ENCODE data around the gene PTGR3. TPM values are rescaled to one million over a fixed set of nuclear protein-coding genes. Genes with fewer than 3 reads are reported as not detected.

The PTGR3 gene
- total RNA-seq, 1 experiment from 2014 or later: 8.2 TPM

- 0 out of 2 replicates have a peak, but pooled peaks cover 8% of the 10 kb centered on the region for H4K20me1 ChIP-seq (ENCODE audit: low read length)
- peak overlapping the region; percentile 89 for H3K27ac ChIP-seq (ENCODE audit: low read length)
- no peaks in the 10 kb centered on the region for H3K36me3 ChIP-seq (ENCODE audit: low read depth, low read length)
- ATAC-seq (no peak), DNase-seq (no peak)
- H3K27me3 ChIP-seq (ENCODE audit: low read length): no peaks in the 10 kb centered on the region
- peak overlapping the region; percentile 92 for H3K4me2 ChIP-seq (ENCODE audit: low read length)
- peak overlapping the region; percentile 81 for H3K9ac ChIP-seq (ENCODE audit: low read length)
- TF ChIP-seq EZH2phosphoT487 (IDR thresholded peaks at IDR 0.05; ENCODE audit: borderline replicate concordance, low read length): no peak
- no peak for TF ChIP-seq CTCF (conservative IDR thresholded peaks at IDR 0.05; ENCODE audit: low read depth, low read length)
- TF ChIP-seq EZH2 (IDR thresholded peaks at IDR 0.05; ENCODE audit: low read length, unreplicated experiment): no peak
- CTCF ChIA-PET: interaction anchor here (0.6 to 1.1 kb wide), 2 partner anchors 38 to 312 kb away, joined by 3 to 8 read pairs; no protein-coding TSS in a partner anchor
- peaks cover 59% of the 10 kb centered on the region for H3K79me2 ChIP-seq (ENCODE audit: low read length)
- POLR2A ChIA-PET (ENCODE audit: unreplicated experiment): no interaction called here
- H3K4me3 ChIP-seq (ENCODE audit: low read length): peak overlapping the region; percentile 92
- H3K4me1 ChIP-seq (ENCODE audit: insufficient read depth, low read length): peaks cover 38% of the 10 kb centered on the region
- no peaks in the 10 kb centered on the region for H3K9me2 ChIP-seq (replicated peaks; ENCODE audit: low read length)
- H3K9me3 ChIP-seq (ENCODE audit: low read length): no peaks in the 10 kb centered on the region
- peak overlapping the region; percentile 92 for H2AFZ ChIP-seq (ENCODE audit: low read length)
- peaks cover 9% of the 10 kb centered on the region for H3F3A ChIP-seq (ENCODE audit: low read length, unreplicated experiment)
- TSS peak; percentile 12 for BruUV-seq (replicated peaks)
- intact Hi-C loops (cut with micrococcal nuclease): loop anchor here (1.0 to 5.0 kb wide), 4 partner anchors 37 to 558 kb away; no protein-coding TSS in a partner anchor
Observed at GRCh38 chr18:75209951-75210258, 966 bp upstream of the PTGR3 start.

- ChIA-PET POLR2A (ENCODE audit: unreplicated experiment) (interaction anchor here (0.6 to 0.7 kb wide), 3 partner anchors 207 to 304 kb away, joined by 4 to 6 read pairs (median 4); no protein-coding TSS in a partner anchor), CTCF (interaction anchor here (0.6 kb wide), 1 partner anchor 103 kb away, joined by 4 read pairs; no protein-coding TSS in a partner anchor)
- Histone ChIP-seq H4K20me1 (ENCODE audit: low read length) (0 out of 2 replicates have a peak, but pooled peaks cover 8% of the 10 kb centered on the region), H3K4me1 (ENCODE audit: insufficient read depth, low read length) (peaks cover 33% of the 10 kb centered on the region), H3K79me2 (ENCODE audit: low read length) (peaks cover 58% of the 10 kb centered on the region), H3K9me3 (ENCODE audit: low read length) (no peaks in the 10 kb centered on the region), H3K27me3 (ENCODE audit: low read length) (no peaks in the 10 kb centered on the region), H3K9me2 (replicated peaks; ENCODE audit: low read length) (no peaks in the 10 kb centered on the region), H2AFZ (ENCODE audit: low read length) (peak overlapping the region; percentile 64; the same call in 1 of the 2 replicates), H3F3A (ENCODE audit: low read length, unreplicated experiment) (peaks cover 9% of the 10 kb centered on the region), H3K9ac (ENCODE audit: low read length) (peak overlapping the region; percentile 81), H3K4me3 (ENCODE audit: low read length) (peak overlapping the region; percentile 92), H3K27ac (ENCODE audit: low read length) (peak overlapping the region; percentile 89), H3K4me2 (ENCODE audit: low read length) (peak overlapping the region; percentile 92), H3K36me3 (ENCODE audit: low read depth, low read length) (no peaks in the 10 kb centered on the region)
- no peak for DNase-seq
- no peak for TF ChIP-seq EZH2phosphoT487 (IDR thresholded peaks at IDR 0.05; ENCODE audit: borderline replicate concordance, low read length)
- TF ChIP-seq CTCF (conservative IDR thresholded peaks at IDR 0.05; ENCODE audit: low read depth, low read length): no peak
- no peak for TF ChIP-seq EZH2 (IDR thresholded peaks at IDR 0.05; ENCODE audit: low read length, unreplicated experiment)
- ATAC-seq: no peak; the same call in 1 of the 2 replicates
- no TSS peak for BruUV-seq (replicated peaks)
- intact Hi-C loops (cut with micrococcal nuclease): loop anchor here (1.0 to 5.0 kb wide), 3 partner anchors 137 to 556 kb away; no protein-coding TSS in a partner anchor
Observed at GRCh38 chr18:75208836-75209128, 157 bp downstream of the PTGR3 start.

- ATAC-seq (peak; percentile 12), DNase-seq (peak; percentile 37)
- no peaks in the 10 kb centered on the region for H3K9me3 ChIP-seq (ENCODE audit: low read length)
- peaks cover 9% of the 10 kb centered on the region for H3F3A ChIP-seq (ENCODE audit: low read length, unreplicated experiment)
- ChIA-PET POLR2A (ENCODE audit: unreplicated experiment) (no interaction called here), CTCF (no interaction called here)
- no peaks in the 10 kb centered on the region for H3K9me2 ChIP-seq (replicated peaks; ENCODE audit: low read length)
- no peaks in the 10 kb centered on the region for H3K36me3 ChIP-seq (ENCODE audit: low read depth, low read length)
- 0 out of 2 replicates have a peak, but pooled peaks cover 8% of the 10 kb centered on the region for H4K20me1 ChIP-seq (ENCODE audit: low read length)
- no peak for TF ChIP-seq CTCF (conservative IDR thresholded peaks at IDR 0.05; ENCODE audit: low read depth, low read length)
- TF ChIP-seq EZH2 (IDR thresholded peaks at IDR 0.05; ENCODE audit: low read length, unreplicated experiment): no peak
- no peak for TF ChIP-seq EZH2phosphoT487 (IDR thresholded peaks at IDR 0.05; ENCODE audit: borderline replicate concordance, low read length)
- peaks cover 63% of the 10 kb centered on the region for H3K79me2 ChIP-seq (ENCODE audit: low read length)
- peak overlapping the region; percentile 89 for H3K27ac ChIP-seq (ENCODE audit: low read length)
- peaks cover 28% of the 10 kb centered on the region for H3K4me1 ChIP-seq (ENCODE audit: insufficient read depth, low read length)
- no TSS peak for BruUV-seq (replicated peaks)
- H3K9ac ChIP-seq (ENCODE audit: low read length): peak overlapping the region; percentile 81
- intact Hi-C loops (cut with micrococcal nuclease): loop anchor here (1.0 to 5.0 kb wide), 2 partner anchors 137 to 556 kb away; no protein-coding TSS in a partner anchor
- peak overlapping the region; percentile 64 for H2AFZ ChIP-seq (ENCODE audit: low read length)
- peak overlapping the region; percentile 92 for H3K4me2 ChIP-seq (ENCODE audit: low read length)
- peak overlapping the region; percentile 92 for H3K4me3 ChIP-seq (ENCODE audit: low read length)
- H3K27me3 ChIP-seq (ENCODE audit: low read length): no peaks in the 10 kb centered on the region
Observed at GRCh38 chr18:75208155-75208835, 644 bp downstream of the PTGR3 start.
